ENCODE results near the gene KSR2.
A peak's percentile ranks its signal among the peaks of the same experiment; 100 is the strongest.
"Not testable (repeated sequence)": the region's sequence is repeated elsewhere in the genome, so short reads cannot be mapped to it uniquely, and the experiment has no call there.

The KSR2 gene

DNA sequence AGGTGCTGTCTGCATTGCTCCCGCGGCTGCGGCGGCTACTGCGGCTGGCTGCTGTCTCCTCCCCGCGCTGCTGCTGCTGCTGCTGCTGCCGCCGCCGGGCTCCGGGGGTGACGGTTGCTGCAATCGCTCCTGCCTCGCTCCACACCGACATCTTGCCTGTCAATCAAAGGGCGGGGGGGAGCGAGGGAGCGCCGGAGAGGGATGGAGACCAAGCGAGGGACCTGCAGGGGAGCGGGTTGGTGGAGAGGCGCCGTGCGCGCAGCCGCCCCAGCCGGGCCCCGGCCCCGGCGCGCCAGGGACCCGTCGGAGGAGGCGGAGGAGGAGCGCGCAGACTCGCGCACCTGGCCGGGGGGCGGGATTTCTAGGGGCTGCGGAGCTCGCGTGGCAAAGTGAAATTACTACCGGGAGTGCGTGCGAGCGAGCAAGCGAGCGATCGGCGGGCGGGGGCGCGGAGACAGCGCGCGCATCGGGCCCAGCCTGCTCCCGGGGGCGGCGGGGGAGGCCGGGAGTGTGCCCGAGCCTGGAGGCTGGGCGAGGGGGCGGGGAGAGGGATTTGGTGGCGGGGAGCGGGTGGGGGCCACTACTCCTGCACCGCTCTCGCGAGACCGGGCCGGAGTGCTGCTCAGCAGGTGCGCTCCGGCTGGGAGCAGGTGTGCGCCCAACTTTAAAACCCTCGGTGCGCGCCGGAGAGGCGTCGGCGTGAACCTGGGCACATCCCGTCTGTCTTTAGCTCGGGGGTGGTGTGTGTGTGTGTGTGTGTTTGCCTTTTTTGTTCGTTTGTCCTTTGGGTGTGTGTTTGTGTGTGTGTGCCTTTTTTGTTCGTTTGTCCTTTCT lies at the start of gene KSR2:
KSR2 (minus strand) TSS at position 165 of the 834 bp plus-strand sequence. CDS start 735 bp downstream, outside the sequence.
- peak; percentile 24 for DNase-seq

- DNase-seq: no peak
Observed at GRCh38 chr12:118017926-118018325, 49.1 kb upstream of the KSR2 start.

DNA sequence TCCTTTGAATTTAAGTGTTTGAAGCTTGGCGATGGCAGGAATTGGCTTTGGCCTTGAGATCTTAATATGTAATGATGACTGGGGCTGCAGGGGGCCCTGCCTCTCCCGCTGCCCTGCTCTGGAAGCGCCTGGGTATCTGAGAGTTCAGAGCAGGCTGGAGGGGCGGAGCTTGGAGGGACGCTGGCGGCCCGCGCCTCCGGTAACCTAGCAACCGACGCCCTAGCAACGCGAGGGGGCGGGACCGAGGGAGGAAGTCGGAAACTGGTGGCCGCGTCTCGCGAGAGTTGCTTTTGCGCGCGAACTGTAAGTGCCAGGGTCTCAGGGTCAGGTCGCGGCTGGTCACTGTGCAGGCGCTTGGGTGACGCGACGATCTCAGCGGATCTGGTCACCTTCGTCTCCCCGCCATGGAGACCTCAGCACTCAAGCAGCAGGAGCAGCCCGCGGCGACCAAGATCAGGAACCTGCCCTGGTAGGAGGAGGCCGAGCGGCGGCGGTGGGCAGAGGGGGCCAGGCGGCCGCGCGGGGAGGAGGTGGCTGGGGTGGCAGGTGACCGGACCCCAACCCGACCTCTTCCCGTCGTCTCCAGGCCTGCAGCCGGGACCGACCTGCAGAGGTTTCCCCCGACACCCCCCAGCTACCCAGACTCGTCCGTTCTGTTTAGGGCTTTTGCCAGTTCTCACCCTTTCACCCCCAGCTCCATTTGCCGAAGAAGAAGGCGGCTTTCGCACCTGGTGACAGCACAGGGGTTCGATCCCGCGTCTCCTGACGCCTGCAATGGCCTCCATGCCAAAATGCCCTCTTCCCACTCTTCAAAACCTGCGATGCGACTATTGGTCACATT lies 47.9 kb upstream of the KSR2 start, which contains the start of gene RFC5:
RFC5 (plus strand) TSS at position 280 of the 841 bp plus-strand sequence; CDS start at position 405, 125 bp downstream.
- peak; percentile 97 for DNase-seq

GRCh38 chr12:118015944-118016343 lies 47.2 kb upstream of the KSR2 start:
- DNase-seq: no peak

DNA sequence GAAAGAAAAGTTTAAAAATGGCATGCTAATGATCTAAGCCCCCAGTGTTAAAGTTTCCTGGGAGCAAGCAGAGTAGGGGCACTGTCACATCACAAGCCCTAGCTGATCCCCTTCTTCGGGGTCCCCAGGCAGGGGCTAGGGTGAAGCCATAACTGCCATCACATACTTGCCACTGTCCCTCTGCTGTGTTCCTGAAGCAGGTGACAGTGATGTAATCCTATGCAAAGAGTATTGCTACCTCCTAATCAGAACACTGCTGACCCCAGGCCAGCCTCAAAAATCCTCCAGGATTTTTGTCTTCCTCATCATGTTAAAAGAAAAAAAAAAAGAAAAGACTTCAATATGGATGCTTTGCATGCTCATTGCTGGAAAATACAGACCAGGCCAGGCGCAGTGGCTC lies 46.5 kb upstream of the KSR2 start:
- DNase-seq: no peak

GRCh38 chr12:118013283-118013682 lies 44.5 kb upstream of the KSR2 start:
- DNase-seq: no peak

GRCh38 chr12:118011961-118012360 lies 43.2 kb upstream of the KSR2 start:
- DNase-seq: no peak

- no peak for DNase-seq
Observed at GRCh38 chr12:118011377-118011776, 42.6 kb upstream of the KSR2 start.

GRCh38 chr12:118010903-118011302 lies 42.1 kb upstream of the KSR2 start:
- DNase-seq: no peak

GRCh38 chr12:117999806-118000205 lies 31.0 kb upstream of the KSR2 start:
- DNase-seq: not testable (repeated sequence)

GRCh38 chr12:117998719-117999118 lies 29.9 kb upstream of the KSR2 start:
- DNase-seq: no peak

- DNase-seq: no peak
Observed at GRCh38 chr12:117994551-117995438, 26.0 kb upstream of the KSR2 start.

GRCh38 chr12:117986705-117987469 lies 18.1 kb upstream of the KSR2 start:
- no peak for DNase-seq

- no peak for DNase-seq
Observed at GRCh38 chr12:117985182-117985581, 16.4 kb upstream of the KSR2 start.

GRCh38 chr12:117981267-117981666 lies 12.5 kb upstream of the KSR2 start:
- DNase-seq: no peak

DNA sequence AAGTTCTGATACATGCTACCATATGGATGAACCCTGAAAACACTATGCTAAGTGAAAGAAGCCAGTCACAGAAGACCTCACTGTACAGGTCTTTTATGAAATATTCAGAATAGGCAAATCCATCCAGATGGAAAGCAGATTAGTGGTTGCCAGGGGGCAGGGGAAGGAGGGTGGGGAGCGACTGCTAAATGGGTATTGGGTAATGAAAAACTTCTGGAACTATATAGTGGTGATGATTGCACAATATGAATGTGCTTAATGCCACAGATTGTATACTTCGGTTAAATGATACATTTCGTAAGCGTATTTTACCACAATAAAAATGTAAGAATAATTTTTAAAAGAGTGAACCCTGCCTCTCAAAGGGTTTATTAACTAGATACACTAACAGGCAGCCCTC lies 11.8 kb upstream of the KSR2 start:
- no peak for DNase-seq

DNA sequence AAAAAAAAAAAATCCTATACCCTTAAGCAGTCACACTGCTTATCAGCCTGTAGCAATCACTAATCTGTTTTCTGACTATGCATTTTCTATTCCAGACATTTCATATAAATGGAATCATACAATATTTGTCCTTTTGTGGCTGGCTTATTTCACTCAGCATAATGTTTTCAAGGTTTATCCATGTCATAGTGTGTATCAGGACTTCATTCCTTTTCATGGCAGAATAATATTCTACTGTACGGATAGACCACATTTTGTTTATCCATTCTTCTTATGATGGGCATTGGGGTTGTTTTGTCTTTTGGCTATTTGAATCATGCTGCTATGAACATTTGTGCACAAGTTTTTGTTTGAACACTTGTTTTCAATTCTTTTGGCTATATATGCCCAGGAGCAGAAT lies 8.6 kb upstream of the KSR2 start:
- no peak for DNase-seq

DNA sequence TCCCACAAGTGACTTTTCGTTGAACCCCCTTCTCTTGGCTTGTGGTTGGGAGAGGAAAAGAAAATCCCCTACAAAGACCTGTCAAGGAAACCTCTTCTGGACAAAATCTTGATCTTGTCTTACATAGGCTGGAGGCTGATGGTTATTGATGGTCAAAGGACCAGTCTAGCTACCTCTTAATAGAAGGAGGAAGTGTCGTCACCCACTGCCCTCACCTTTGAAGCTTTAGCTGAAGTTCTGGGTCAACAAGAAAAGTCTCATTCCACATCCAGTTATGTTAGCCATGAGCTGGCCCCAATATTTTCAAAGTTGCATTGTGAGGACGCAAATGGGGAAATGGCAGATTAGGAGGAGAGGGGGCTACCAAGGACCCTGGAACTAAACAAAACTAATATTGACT lies 6.2 kb upstream of the KSR2 start:
- no peak for DNase-seq

DNA sequence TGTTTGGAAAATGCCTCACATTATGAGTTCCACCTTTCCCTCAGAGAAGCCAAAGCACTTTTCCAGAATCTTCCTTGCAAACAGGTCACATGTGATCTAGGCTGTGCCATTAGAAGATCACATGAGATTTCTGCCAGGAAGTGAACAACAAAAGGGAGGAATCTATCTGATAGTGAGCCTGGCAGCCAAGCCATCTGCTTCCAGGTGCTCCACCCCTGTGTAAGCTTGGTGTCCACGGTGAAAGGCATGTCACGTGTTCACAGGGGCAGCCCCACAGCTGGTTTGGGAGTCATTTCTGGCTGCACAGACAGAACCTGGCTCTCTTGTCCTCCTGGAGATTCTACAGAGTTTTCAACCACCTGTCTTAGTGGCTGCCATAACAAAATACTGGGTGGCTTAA lies 3.5 kb upstream of the KSR2 start:
- DNase-seq: no peak

GRCh38 chr12:117970334-117970733 lies 1.5 kb upstream of the KSR2 start:
- DNase-seq: no peak

DNA sequence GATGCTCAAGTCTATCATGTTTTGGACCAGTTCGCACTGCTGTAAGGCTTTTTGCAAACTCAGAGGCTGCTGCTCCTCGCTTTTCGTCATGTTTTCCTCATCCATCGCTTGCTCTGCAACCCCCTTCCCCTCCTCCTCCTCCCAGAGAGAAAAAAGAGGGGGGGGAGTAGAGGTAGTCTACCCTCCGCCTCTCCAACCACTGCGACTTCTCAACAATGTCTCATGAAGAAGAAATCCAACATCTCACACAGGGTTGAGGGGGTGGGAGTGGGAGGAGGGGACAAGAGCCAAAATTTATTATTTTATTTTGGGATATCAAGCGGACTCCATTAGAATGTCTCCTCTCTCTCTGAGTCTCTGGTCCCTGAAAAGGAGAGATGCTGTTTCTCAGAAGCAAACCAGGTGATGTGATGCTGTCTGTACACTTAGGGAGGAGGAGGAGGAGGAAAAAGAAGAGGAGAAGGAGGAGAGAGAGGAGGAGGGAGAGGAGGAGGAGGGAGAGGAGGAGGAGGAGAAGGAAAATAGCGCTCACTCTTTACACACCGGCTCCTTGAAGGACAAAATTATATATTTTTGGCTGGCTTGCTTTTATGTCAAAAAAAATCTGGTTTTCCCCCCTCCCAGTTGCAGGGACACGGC lies 520 bp downstream of the KSR2 start:
- DNase-seq: no peak

Measured in right hindlimb (tissue), 1 donor.